H1 (cell line): Measurements from ENCODE around the gene UBALD1. TPM values are rescaled to one million over a fixed set of nuclear protein-coding genes. Genes with fewer than 3 reads are reported as not detected.

Source experiments
- CTCF ChIA-PET: fragments of 300-600 bp; sonication (Branson Sonifier 250); formaldehyde crosslinking; loops from one replicate; lab custom pipeline; 2021; ENCODE audit not compliant: partially characterized antibody; lab: Charles Lee
- POLR2A ChIA-PET: fragments of 300-600 bp; sonication (Branson Sonifier 250); formaldehyde crosslinking; loops from one replicate; lab custom pipeline; 2021; ENCODE audit warnings: inconsistent platforms; ENCODE audit not compliant: partially characterized antibody; lab: Charles Lee
- DNase-seq, 2 experiments: peaks; one replicate each; pipeline versions ENCODE4 v3.0.0 to v3.0.0-alpha.2; 2010 to 2022; ENCODE audit warnings: low spot score in 2 of 2, low read depth in 1 of 2, mixed read lengths in 1 of 2
- FAIRE-seq: peaks from 2 replicates; lab custom pipeline; 2011; peaks lifted over from hg19 to GRCh38; lab: Jason Lieb, UNC
- H2AFZ ChIP-seq: 2 replicates; pipeline ENCODE4 v1.8.1; 2012; ENCODE audit warnings: low read length, inconsistent platforms
- H2AK5ac ChIP-seq: 2 replicates; pipeline ENCODE4 v1.6.1; 2013; ENCODE audit warnings: low read depth, low read length
- H2BK120ac ChIP-seq: replicated peaks from 2 replicates; pipeline ENCODE3; 2013; ENCODE audit warnings: low read depth, low read length, inconsistent platforms
- H2BK12ac ChIP-seq: 2 replicates; pipeline ENCODE4 v1.6.1; 2013; ENCODE audit warnings: low read depth, low read length
- H2BK15ac ChIP-seq: 2 replicates; pipeline ENCODE4 v1.6.1; 2013; ENCODE audit warnings: low read length
- H2BK20ac ChIP-seq: 2 replicates; pipeline ENCODE4 v1.6.1; 2013; ENCODE audit warnings: low read length
- H2BK5ac ChIP-seq: 2 replicates; pipeline ENCODE4 v1.6.1; 2013; ENCODE audit warnings: low read depth, low read length
- H3K14ac ChIP-seq: 2 replicates; pipeline ENCODE4 v1.6.1; 2013; ENCODE audit warnings: inconsistent platforms; ENCODE audit not compliant: insufficient read length
- H3K18ac ChIP-seq: 2 replicates; pipeline ENCODE4 v1.6.1; 2013; ENCODE audit warnings: low read length; ENCODE audit errors: extremely low read depth
- H3K23ac ChIP-seq: 2 replicates; pipeline ENCODE4 v1.6.1; 2013; ENCODE audit warnings: inconsistent platforms; ENCODE audit not compliant: insufficient read length
- H3K23me2 ChIP-seq: 2 replicates; pipeline ENCODE4 v1.6.1; 2013; ENCODE audit warnings: low read depth, low read length
- H3K27ac ChIP-seq: 2 replicates; pipeline ENCODE4 v1.6.1; 2011; ENCODE audit warnings: low read depth, low read length, inconsistent platforms
- H3K27me3 ChIP-seq, 4 experiments: replicated peaks in 1 of 4; 1 replicate in 1 of 4; 2 replicates in 3 of 4; pipeline versions ENCODE4 v1.6.1 to v1.8.1; 2011 to 2013; ENCODE audit warnings: low read length in 3 of 4, mild to moderate bottlenecking in 3 of 4, inconsistent platforms in 2 of 4, mixed read lengths in 2 of 4, moderate library complexity in 1 of 4; ENCODE audit not compliant: control insufficient read depth in 3 of 4, insufficient read depth in 3 of 4; ENCODE audit errors: extremely low read depth in 1 of 4
- H3K36me3 ChIP-seq, 4 experiments: 2 replicates each; pipeline versions ENCODE4 v1.6.1 to v1.8.1; 2011 to 2013; ENCODE audit warnings: mild to moderate bottlenecking in 4 of 4, low read length in 3 of 4, moderate library complexity in 2 of 4, control low read depth in 1 of 4, inconsistent platforms in 1 of 4; ENCODE audit not compliant: insufficient read depth in 4 of 4, control insufficient read depth in 2 of 4
- H3K4ac ChIP-seq: replicated peaks from 2 replicates; pipeline ENCODE3; 2013; ENCODE audit warnings: low read length, low read depth, mixed read lengths, inconsistent platforms; ENCODE audit not compliant: insufficient read length
- H3K4me1 ChIP-seq, 4 experiments: replicated peaks in 1 of 4; 1 replicate in 1 of 4; 2 replicates in 3 of 4; pipeline versions ENCODE4 v1.6.1 to v1.8.1; 2011 to 2013; ENCODE audit warnings: low read length in 3 of 4, inconsistent platforms in 2 of 4, mixed read lengths in 1 of 4; ENCODE audit not compliant: insufficient read depth in 4 of 4, control insufficient read depth in 3 of 4
- H3K4me2 ChIP-seq, 2 experiments: 2 replicates each; pipeline versions ENCODE4 v1.6.1 to v1.8.1; 2011 to 2013; ENCODE audit warnings: low read depth in 2 of 2, low read length in 2 of 2, control low read depth in 1 of 2, inconsistent platforms in 1 of 2, mild to moderate bottlenecking in 1 of 2; ENCODE audit not compliant: insufficient read depth in 1 of 2
- H3K4me3 ChIP-seq, 4 experiments: fragments of 200-600, 300-600 bp in 1 of 4; sonication (generic), shearing (Covaris generic), sonication (Bioruptor Twin) in 1 of 4; 2 replicates each; pipeline versions ENCODE4 v1.5.1 to v1.8.1; 2011 to 2016; ENCODE audit warnings: low read length in 4 of 4, low read depth in 3 of 4, control low read depth in 2 of 4, inconsistent platforms in 2 of 4, mild to moderate bottlenecking in 2 of 4, mixed read lengths in 1 of 4, moderate library complexity in 1 of 4; ENCODE audit not compliant: insufficient read depth in 2 of 4; ENCODE audit errors: extremely low read depth in 1 of 4
- H3K56ac ChIP-seq: replicated peaks from 2 replicates; pipeline ENCODE3; 2013; ENCODE audit warnings: low read depth, mild to moderate bottlenecking, mixed read lengths, low read length, inconsistent platforms; ENCODE audit not compliant: insufficient read length
- H3K79me1 ChIP-seq: 2 replicates; pipeline ENCODE4 v1.6.1; 2013; ENCODE audit warnings: low read depth, low read length, control low read depth
- H3K79me2 ChIP-seq, 2 experiments: 2 replicates each; pipeline versions ENCODE4 v1.6.1 to v1.8.1; 2012 to 2013; ENCODE audit warnings: low read length in 2 of 2, mild to moderate bottlenecking in 2 of 2, inconsistent platforms in 1 of 2; ENCODE audit not compliant: insufficient read depth in 2 of 2, control insufficient read depth in 1 of 2
- H3K9ac ChIP-seq, 4 experiments: replicated peaks in 1 of 4; 1 replicate in 1 of 4; 2 replicates in 3 of 4; pipeline versions ENCODE4 v1.6.1 to v1.8.1; 2011 to 2013; ENCODE audit warnings: low read depth in 3 of 4, low read length in 3 of 4, control low read depth in 2 of 4, mild to moderate bottlenecking in 2 of 4, moderate library complexity in 2 of 4, inconsistent platforms in 1 of 4; ENCODE audit errors: extremely low read depth in 1 of 4
- H3K9me3 ChIP-seq, 2 experiments: 2 replicates each; pipeline versions ENCODE4 v1.6.1 to v1.8.1; 2012 to 2013; ENCODE audit warnings: mild to moderate bottlenecking in 2 of 2, moderate library complexity in 2 of 2, control low read depth in 1 of 2, inconsistent platforms in 1 of 2, low read depth in 1 of 2, low read length in 1 of 2, mixed read lengths in 1 of 2; ENCODE audit not compliant: insufficient read depth in 2 of 2
- H4K20me1 ChIP-seq, 2 experiments: replicated peaks in 1 of 2; 2 replicates each; pipeline versions ENCODE3 to v1.8.1; 2011 to 2013; ENCODE audit warnings: inconsistent platforms in 2 of 2, low read length in 2 of 2, mild to moderate bottlenecking in 1 of 2; ENCODE audit not compliant: insufficient read depth in 2 of 2, control insufficient read depth in 1 of 2
- H4K5ac ChIP-seq: 2 replicates; pipeline ENCODE4 v1.6.1; 2013; ENCODE audit warnings: low read length, low read depth, mixed read lengths, inconsistent platforms; ENCODE audit not compliant: insufficient read length
- H4K8ac ChIP-seq: 2 replicates; pipeline ENCODE4 v1.8.0; 2013; ENCODE audit warnings: mild to moderate bottlenecking, moderate library complexity, low read length, inconsistent platforms; ENCODE audit not compliant: insufficient read depth; ENCODE audit errors: extremely low read depth
- H4K91ac ChIP-seq: replicated peaks from 2 replicates; pipeline ENCODE3; 2013; ENCODE audit warnings: low read length, mixed read lengths, inconsistent platforms; ENCODE audit not compliant: insufficient read length
- ASH2L ChIP-seq: fragments of 200-600, 300-600 bp; sonication (generic); IDR thresholded peaks from one replicate; pipeline ENCODE4 v1.7.1; 2017; ENCODE audit warnings: low read length
- BCL11A ChIP-seq, 2 experiments: IDR thresholded peaks; one replicate each; pipeline ENCODE4 v1.6.1; 2011; ENCODE audit warnings: low read depth in 2 of 2, low read length in 2 of 2, mild to moderate bottlenecking in 2 of 2
- CBX5 ChIP-seq: fragments of 300-800, 300-1000 bp; sonication (generic); IDR thresholded peaks from 2 replicates; pipeline ENCODE4 v1.7.1; 2016; ENCODE audit warnings: antibody characterized with exemption, low read length, low read depth
- E2F6 ChIP-seq: IDR thresholded peaks from 2 replicates; pipeline ENCODE4 v1.6.1; 2012; ENCODE audit warnings: inconsistent platforms
- HDAC2 ChIP-seq, 2 experiments: fragments of 300-600 bp in 1 of 2; sonication (generic) in 1 of 2; IDR thresholded peaks; 2 replicates each; pipeline ENCODE4 v1.6.1; 2011 to 2012; ENCODE audit warnings: low read depth in 2 of 2, low read length in 2 of 2, mild to moderate bottlenecking in 2 of 2, moderate library complexity in 2 of 2, borderline replicate concordance in 1 of 2, inconsistent platforms in 1 of 2
- JUND ChIP-seq: IDR thresholded peaks from 2 replicates; pipeline ENCODE4 v1.6.1; 2011; ENCODE audit warnings: mild to moderate bottlenecking, improper control_type of control experiment, low read length
- RNF2 ChIP-seq: fragments of 200-900, 300-1000 bp; sonication (generic); IDR thresholded peaks from 2 replicates; pipeline ENCODE4 v1.7.1; 2016; ENCODE audit warnings: borderline replicate concordance, low read depth, mild to moderate bottlenecking, antibody characterized with exemption, low read length; ENCODE audit not compliant: poor library complexity, severe bottlenecking; ENCODE audit errors: missing control alignments
- SP1 ChIP-seq: IDR thresholded peaks from 2 replicates; pipeline ENCODE4 v1.6.1; 2011; ENCODE audit warnings: low read depth, low read length
- SP2 ChIP-seq: IDR thresholded peaks from 2 replicates; pipeline ENCODE4 v1.6.1; 2012; ENCODE audit warnings: mild to moderate bottlenecking, low read length, inconsistent platforms
- SUZ12 ChIP-seq: fragments of 200-600 bp; sonication (generic); IDR thresholded peaks from 2 replicates; pipeline ENCODE4 v1.6.1; 2012; ENCODE audit warnings: mild to moderate bottlenecking, inconsistent platforms, low read length, moderate library complexity, mixed read lengths
- TBP ChIP-seq: IDR thresholded peaks from 2 replicates; pipeline ENCODE4 v1.6.1; 2011; ENCODE audit warnings: low read depth, low read length, improper control_type of control experiment
- YY1 ChIP-seq: IDR thresholded peaks from 2 replicates; pipeline ENCODE4 v1.6.1; 2011; ENCODE audit warnings: low read depth, mild to moderate bottlenecking, low read length
- ZNF274 ChIP-seq: IDR thresholded peaks from 2 replicates; pipeline ENCODE4 v1.7.0; 2012; ENCODE audit warnings: low read length, borderline replicate concordance; ENCODE audit errors: extremely low read depth
- WGBS, 2 experiments: shearing (Covaris generic) in 1 of 2; methylation state at CpG; one replicate each; pipeline versions ENCODE4 v1.1.6 to v1.1.7; 2013 to 2015; ENCODE audit warnings: low lambda C conversion rate in 2 of 2, mixed read lengths in 2 of 2, inconsistent platforms in 1 of 2, low coverage in 1 of 2, missing lambda C conversion rate in 1 of 2; ENCODE audit not compliant: insufficient replicate concordance in 2 of 2, insufficient coverage in 1 of 2, insufficient read length in 1 of 2; ENCODE audit errors: extremely low coverage in 1 of 2, missing lambda C conversion rate in 1 of 2; 5-methylcytosine and 5-hydroxymethylcytosine counted together
- polyA plus RNA-seq, 7 experiments: library from polyadenylated mRNA; depleted of rRNA in 3 of 7; stranded (reverse) in 5 of 7; unstranded in 2 of 7; fragments of >200 nt in 5 of 7; fragments of 200-250 nt in 2 of 7; gene quantifications; 1 replicate in 5 of 7; 2 replicates in 1 of 7; 4 replicates in 1 of 7; pipeline versions ENCODE4 v1.2.1 to v1.2.3, GENCODE V29; 2011 to 2013; ENCODE audit warnings: missing spikeins in 2 of 7, mixed read lengths in 2 of 7
- total RNA-seq: library from RNA; stranded (reverse); fragmentation: NEBNext Ultra II Directional; extraction: Animal tissue kit (Norgen Biotek cat#: 25700); gene quantifications from 2 replicates; pipeline ENCODE4 v1.2.1, GENCODE V29; 2021

Gene UBALD1
- total and polyA plus RNA-seq, 2 of the 8 experiments (the other 6 are each of a cell fraction or from before 2014, with no cell fraction given): 28.6 to 62.0 TPM

GRCh38 chr16:4623593-4623992 is 8.9 kb upstream of the UBALD1 start:
- no peak for DNase-seq
- Histone ChIP-seq H3K14ac (no peak overlapping the region), H2BK5ac (no peak overlapping the region), H2BK12ac (no peak overlapping the region), H4K8ac (no peak overlapping the region), H4K20me1 (peaks cover 0 to 8% of the 10 kb centered on the region in 2 experiments), H3K4ac (no peak overlapping the region), H2BK15ac (peak overlapping the region; percentile 72; the same call in 1 of the 2 replicates), H3K4me3 (no peak overlapping the region), H3K9me3 (no peaks in the 10 kb centered on the region), H2BK20ac (no peak overlapping the region), H3K4me2 (no peak overlapping the region; a peak in 1 of 4 replicates), H3K23me2 (peaks cover 2% of the 10 kb centered on the region; the same call in 1 of the 2 replicates), H3K27me3 (no peaks in the 10 kb centered on the region), H3K56ac (no peak overlapping the region), H3K4me1 (peaks cover 0 to 12% (median 8%) of the 10 kb centered on the region in 4 experiments; a peak in 6 of 7 replicates), H4K91ac (no peak overlapping the region), H3K23ac (no peak overlapping the region), H2AK5ac (no peak overlapping the region), H2AFZ (no peak overlapping the region), H3K27ac (no peak overlapping the region), H3K9ac (no peak overlapping the region), H3K79me1 (peaks cover 16% of the 10 kb centered on the region), H3K79me2 (peaks cover 10 to 29% of the 10 kb centered on the region in 2 experiments), H3K18ac (no peak overlapping the region), H4K5ac (no peak overlapping the region), H2BK120ac (no peak overlapping the region), H3K36me3 (no peaks in the 10 kb centered on the region)
- FAIRE-seq: no peak
- WGBS, 2 experiments: 86% methylated on average over 7 of the region's 7 CpGs; no CpG with 5 or more reads in 1 of the 2 experiments
- ChIA-PET CTCF (interaction anchor here (0.8 to 3.5 kb wide), 47 partner anchors 7 to 308 kb away, joined by 3 to 24 read pairs (median 4); partner anchors contain the start of genes C16orf96, CDIP1, HMOX2 and NUDT16L1), POLR2A (interaction anchor here (0.6 to 4.8 kb wide), 9 partner anchors 9 to 151 kb away, joined by 3 to 69 read pairs (median 3); partner anchors contain the start of genes CDIP1 and UBALD1)
- TF ChIP-seq BCL11A (IDR thresholded peaks at IDR 0.05; ENCODE audit: low read depth in 2 of 2, low read length in 2 of 2) (no peak), TBP (no peak), YY1 (no peak), ZNF274 (no peak), E2F6 (no peak), HDAC2 (IDR thresholded peaks at IDR 0.05; ENCODE audit: borderline replicate concordance in 1 of 2, low read depth in 2 of 2, low read length in 2 of 2) (no peak), RNF2 (no peak), SUZ12 (no peak), CBX5 (no peak), SP2 (no peak), ASH2L (no peak), SP1 (no peak), JUND (no peak)
